Activated CD4-positive, alpha-beta T cell treated with anti-CD3 and anti-CD28 coated beads, Interleukin-2, amount 50 U/mL, for 48 hours (primary cell): ENCODE results near the gene LTA.
"Not testable (repeated sequence)": the region's sequence is repeated elsewhere in the genome, so short reads cannot be mapped to it uniquely, and the experiment has no call there.

Source experiments
- DNase-seq, 2 experiments: peaks; one replicate each; pipeline ENCODE4 v3.0.0-alpha.2; 2020

The LTA gene

DNA sequence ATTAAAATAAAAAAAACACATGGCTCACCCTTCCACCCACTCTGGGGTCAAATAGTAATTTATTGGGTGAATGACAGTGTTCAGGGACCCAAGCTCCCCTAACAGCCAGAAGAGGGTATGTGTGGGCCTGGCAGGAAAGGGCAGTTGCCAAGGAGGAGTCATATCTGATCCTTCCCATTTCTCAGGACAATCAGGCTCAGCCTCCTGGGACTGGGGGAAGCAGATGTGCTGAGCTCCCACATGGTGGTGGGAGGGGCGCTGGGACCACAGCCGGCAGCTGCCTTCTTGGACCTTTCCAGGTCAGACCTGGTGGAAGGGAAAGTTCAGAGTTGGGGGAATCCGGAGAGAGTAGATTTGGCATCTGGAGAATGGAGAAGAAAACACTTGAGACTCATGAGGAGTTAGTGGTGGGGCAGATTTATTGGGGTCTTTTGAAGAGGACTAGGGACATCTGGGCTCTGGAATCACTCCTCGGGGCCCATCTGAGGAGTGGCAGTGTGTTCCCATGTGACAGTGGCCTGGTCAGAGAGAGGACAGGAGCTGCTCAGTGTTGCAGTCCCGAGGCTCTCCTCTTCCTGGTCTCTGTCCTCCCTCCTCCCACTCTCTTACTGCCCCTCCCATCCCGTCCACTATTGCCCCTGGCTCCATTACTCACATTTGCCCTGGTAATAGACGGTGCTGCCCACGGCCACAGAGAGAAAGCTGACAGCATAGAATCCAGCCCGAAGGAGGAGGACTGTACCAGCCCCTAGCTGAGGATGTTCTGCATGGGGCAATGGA is 17.0 kb downstream of the LTA start:
- no peak for DNase-seq

DNA sequence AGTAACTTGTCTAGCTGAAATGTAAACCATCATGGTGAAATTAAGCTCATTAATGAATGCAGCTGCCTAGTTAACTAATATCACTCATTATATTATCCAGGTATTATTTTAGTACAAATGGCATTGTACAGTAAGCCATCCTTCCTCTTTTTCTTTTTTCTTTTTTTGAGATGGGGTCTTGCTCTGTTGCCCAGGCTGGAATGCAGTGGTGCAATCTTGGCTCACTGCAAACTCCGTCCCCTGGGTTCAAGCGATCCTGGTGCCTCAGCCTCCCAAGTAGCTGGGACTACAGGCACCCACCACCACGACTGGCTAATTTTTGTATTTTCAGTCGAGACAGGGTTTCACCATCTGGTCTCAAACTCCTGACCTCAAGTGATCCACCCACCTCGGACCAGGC is 18.6 kb downstream of the LTA start:
- DNase-seq: not testable (repeated sequence)

DNA sequence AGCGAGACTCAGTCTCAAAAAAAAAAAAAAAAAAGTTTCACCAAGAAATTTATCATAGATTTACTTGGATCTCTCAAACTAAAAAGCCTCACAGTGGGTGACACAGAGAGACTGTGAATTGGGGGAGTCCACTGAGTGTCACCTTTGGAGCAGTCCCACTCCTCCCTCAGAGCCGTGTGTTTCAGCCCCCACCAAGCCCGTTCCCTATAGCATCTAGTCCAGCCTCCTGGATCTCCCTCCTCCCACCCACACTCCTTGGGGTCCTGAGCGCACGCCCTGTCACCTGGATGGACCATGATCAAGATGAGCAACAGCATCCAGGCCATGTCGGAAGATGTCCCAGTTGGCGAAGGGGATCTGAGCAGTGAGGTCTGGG is 20.3 kb downstream of the LTA start:
- no peak for DNase-seq

DNA sequence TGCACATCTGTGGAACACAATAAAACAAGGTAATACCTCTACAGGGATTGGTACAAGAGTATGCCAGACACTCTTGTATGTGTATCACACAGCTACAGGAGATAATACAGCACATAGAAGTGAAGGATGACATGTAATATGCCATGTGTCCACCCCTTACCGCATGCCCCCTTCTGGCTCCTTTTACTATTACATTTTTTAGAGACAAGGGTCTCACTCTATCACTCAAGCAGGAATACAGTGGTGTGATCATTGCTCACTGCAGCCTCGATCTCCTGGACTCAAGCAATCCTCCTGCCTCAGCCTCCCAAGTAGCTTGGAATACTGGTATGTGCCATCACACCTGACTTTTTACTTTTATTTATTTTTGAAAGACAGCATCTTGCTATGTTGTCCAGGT is 24.9 kb downstream of the LTA start:
- DNase-seq: peak; percentile 34 to 51

GRCh38 chr6:31607317-31607716 is 35.2 kb downstream of the LTA start:
- no peak for DNase-seq

GRCh38 chr6:31609519-31610406 is 37.7 kb downstream of the LTA start:
- no peak for DNase-seq

- DNase-seq: no peak
These were observed 38.9 kb downstream of the LTA start for GRCh38 chr6:31610968-31611367.

DNA sequence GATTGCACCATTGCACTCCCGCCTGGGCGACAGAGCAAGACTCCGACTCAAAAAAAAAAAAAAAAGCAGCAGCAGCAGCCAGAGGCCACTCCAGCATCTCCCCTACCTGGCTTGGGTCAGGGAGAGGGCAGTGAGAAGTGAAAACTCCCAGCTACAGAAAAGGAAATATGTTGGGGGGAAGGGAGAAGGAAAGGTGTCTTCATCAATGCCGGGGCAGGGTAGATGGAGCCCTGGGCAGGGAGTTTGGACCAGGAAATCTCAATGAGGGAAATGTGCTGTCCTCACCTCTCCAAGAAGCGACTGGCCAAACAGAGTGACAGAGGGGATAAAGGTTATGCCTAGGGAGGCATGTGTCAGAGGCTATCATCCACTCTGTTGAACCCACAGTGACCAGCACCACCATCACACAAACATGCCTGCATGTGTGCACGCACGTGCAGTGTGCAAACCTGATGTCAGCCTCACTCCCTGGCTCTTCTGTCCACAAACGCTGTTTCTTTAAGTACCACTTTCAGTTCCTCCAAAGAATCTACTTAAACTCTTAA is 42.1 kb downstream of the LTA start:
- no peak for DNase-seq

DNA sequence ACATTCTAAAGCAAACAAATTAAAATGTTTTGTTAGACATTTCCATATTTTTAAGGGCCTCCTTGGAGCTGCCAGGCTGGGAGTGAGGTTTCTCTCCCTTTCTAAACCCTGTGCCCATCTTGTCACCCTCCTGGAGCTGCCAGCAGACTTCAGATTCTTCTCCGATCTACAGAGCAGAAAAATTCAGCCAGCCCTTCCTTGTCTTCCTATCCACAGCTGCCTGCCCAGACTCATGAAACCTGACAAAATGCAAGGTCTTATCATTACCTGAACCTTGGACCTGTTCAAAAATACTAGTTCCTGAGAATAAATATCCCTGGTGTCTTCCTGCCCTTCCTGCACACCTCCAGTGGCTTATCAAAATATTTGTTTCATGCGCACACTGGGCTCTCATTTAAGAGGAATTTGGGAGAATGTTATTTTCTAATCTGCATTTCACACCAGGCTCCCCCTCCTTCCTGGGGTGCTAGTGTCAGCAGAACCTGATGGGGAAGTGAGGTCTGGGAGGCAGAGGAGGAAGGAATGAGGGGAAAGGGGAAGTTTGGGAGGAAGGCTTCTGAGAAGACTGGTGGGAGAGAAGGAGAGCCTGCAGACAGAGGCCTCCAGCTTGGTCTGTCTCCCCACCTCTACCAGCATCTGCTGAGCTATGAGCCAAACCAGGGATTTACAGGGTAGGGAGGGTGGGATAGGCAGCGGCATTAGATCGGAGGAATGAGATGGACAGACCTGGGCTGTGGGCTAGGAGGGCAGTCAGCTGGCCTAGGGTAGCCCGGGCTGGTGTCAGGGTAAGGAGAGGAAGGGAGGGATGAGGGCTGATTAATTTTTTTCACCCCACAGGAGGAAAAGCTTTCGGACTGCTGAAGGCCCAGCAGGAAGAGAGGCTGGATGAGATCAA is 42.8 kb downstream of the LTA start, which contains the start of gene AIF1:
AIF1 (plus strand) TSS at position 551 of the 895 bp plus-strand sequence; CDS start at position 647, 96 bp downstream.
- no peak for DNase-seq

DNA sequence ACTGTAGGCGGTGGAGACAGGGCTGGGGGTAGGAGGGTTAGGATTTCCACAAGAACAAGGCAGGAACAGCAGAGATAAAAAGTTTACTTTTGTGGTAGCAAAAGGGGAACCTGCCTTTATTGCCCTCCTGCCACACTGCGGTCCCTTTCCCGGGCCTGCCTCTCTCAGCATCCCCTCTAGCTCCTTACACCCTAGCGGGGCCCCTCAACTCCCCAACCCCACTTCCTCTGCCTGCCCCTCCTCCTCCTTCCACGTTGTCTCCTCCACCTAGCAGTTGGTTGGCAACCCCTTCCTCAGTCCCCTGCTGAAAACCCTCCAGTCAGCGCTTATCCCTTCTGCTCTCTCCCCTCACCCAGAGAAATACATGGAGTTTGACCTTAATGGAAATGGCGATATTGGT is 43.7 kb downstream of the LTA start:
- peak; percentile 33 to 41 for DNase-seq

DNA sequence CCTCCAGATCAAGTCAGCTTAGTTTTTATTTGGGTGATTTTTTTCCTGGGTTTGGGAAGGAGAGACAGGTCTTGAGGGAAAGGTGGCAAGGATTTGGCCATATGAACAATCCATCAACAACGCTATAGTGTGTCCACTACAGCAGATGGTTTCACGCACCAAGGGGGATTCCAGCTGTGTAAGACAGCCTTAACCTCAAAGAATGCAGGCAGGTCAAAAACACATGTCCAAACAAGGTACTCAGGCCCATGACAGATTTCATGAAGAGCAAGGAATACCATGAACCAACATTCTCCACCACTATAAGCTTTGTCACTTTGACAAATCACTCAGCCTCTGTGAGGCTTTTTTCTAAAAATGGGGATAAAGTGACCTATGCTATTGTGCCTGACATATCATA is 44.9 kb downstream of the LTA start:
- no peak for DNase-seq

DNA sequence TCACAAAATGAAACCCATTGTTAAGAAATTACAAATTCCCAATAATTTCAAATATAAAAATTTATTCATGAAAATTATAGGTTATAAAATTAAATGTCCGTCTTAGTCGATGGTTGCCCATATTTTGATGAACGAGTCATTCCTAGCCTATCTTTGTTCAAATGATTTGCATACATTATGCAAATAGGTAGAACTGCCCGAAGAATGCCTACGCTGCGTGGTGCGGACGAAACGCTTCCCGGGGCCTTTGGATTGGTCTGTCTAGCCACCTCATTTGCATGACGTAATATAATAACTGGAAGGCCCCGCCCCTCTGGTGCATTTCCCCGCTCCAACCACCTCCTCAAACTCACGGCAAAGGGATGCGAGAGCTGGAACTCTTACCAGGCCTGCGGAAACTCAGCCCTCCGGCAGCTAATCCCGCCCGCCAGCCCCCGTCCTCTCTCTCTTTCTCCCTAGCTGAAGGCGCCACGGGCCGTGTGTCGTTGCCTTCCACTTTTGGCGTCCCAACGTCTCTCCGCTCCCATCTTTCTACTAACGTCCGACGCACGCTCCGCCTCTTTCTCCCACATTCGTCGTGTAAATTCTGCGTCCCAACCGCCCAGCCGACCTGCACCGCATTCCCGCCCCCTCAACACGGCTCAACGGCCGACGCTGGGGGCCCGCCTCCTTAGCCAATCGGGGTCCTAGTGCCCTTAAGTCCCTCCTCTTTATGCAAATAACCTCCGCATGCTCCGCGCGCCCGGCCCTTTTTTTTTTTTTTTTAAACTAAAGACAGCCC is 47.9 kb downstream of the LTA start:
- DNase-seq: peak; percentile 99

DNA sequence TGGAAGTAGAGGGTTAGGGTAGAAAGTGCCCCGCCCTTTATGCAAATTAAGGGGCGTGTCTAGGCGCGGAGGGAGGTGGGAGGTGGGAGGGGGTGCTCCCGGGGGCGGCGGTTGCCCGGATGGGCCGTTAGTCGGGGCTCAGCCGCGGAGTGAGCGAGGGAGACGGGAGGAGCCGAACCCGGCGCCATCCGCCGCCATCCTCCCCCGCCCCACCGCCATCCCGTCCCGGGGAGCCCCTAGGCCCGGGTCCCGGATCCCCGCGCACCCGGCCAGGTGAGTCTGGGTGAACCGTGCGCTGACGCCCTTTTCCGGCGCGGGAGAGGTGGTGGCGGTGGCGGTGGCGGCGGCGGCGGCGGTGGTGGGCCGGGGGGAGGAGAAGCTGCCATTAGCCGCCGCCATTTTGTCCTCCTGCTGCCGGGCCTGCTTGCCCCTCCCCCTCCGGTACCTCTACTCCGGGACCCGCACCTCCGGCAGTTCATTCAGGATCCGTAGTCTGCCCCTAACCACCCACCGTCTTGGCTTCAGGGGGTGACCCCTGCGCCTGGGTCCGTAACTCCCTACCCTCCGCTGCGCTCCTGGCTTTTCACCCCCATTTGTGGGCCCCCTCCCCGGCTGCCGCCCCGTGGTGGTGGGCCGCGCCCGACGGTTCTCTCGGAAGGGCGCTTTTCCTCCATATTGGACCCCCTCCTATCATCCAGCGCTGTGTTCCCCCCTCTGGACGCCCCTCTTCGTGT is 48.7 kb downstream of the LTA start, which contains the start of gene PRRC2A:
PRRC2A (plus strand) TSS at position 130 of the 734 bp plus-strand sequence. CDS start 2,075 bp downstream, outside the sequence.
- peak; percentile 79 to 85 for DNase-seq

- DNase-seq: no peak
These were observed 49.3 kb downstream of the LTA start for GRCh38 chr6:31621320-31621939.

GRCh38 chr6:31621991-31622390 is 49.9 kb downstream of the LTA start:
- DNase-seq: no peak

- no peak for DNase-seq
These were observed 50.6 kb downstream of the LTA start for GRCh38 chr6:31622684-31623091.
